HG03378 (cell line): ENCODE results near the gene AASDH.

Experiments used
- ATAC-seq: cut with Tn5 transposase; IDR thresholded peaks from one replicate; pipeline ENCODE4 v1.9.1; 2021; ENCODE audit warnings: mild to moderate bottlenecking, moderate library complexity; ENCODE audit not compliant: unreplicated experiment

The AASDH gene, protein sequence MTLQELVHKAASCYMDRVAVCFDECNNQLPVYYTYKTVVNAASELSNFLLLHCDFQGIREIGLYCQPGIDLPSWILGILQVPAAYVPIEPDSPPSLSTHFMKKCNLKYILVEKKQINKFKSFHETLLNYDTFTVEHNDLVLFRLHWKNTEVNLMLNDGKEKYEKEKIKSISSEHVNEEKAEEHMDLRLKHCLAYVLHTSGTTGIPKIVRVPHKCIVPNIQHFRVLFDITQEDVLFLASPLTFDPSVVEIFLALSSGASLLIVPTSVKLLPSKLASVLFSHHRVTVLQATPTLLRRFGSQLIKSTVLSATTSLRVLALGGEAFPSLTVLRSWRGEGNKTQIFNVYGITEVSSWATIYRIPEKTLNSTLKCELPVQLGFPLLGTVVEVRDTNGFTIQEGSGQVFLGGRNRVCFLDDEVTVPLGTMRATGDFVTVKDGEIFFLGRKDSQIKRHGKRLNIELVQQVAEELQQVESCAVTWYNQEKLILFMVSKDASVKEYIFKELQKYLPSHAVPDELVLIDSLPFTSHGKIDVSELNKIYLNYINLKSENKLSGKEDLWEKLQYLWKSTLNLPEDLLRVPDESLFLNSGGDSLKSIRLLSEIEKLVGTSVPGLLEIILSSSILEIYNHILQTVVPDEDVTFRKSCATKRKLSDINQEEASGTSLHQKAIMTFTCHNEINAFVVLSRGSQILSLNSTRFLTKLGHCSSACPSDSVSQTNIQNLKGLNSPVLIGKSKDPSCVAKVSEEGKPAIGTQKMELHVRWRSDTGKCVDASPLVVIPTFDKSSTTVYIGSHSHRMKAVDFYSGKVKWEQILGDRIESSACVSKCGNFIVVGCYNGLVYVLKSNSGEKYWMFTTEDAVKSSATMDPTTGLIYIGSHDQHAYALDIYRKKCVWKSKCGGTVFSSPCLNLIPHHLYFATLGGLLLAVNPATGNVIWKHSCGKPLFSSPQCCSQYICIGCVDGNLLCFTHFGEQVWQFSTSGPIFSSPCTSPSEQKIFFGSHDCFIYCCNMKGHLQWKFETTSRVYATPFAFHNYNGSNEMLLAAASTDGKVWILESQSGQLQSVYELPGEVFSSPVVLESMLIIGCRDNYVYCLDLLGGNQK

DNA sequence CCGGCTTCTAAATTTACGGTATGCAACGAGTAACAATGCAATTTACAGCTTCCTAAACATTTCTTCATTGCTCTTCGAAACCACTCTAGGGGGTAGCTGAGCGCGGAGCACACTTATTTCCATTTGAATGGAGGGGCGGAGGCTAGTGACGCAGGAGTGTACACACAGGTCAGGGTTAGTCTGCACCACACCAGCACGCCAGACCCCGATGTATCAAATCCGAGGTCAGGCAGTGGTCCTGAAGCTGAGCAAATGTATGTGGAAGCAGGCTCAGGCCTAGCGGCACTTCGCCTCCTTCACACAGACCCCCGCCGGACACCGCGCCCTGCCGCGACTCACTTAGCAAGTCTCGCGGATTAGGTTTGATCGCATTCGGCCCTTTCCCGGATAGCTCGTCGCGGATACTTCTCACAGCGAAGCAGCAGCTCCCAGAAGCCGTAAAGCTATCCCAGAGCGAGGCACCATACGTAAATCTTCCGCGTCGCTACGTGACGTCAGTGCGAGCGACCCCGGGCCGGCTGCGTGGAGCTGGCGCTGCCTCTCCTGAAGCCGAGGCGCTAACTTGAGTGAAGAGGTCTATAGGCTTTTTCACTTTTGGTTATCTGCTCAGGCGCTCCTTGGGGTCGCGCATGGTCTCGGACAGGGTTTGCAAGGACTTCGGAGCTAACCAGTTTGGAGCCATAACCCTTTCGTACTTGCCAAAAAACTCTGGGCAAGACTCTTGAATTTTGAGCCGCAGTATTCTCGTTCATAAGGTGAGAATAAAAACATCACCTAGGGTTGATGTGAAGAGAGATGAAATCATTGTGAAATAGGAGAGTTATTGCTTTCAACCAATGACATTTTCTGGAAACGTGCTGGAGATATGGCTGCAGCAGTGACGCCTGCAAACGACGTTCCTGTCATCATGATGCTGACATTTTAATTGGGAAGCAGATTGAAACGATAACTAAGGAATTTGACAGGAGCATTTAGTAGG lies at the start of gene AASDH:
TSS of gene AASDH (minus strand) at position 469 of the 979 bp plus-strand sequence. CDS start 3,192 bp downstream, outside the sequence.
- peak; percentile 93 for ATAC-seq

DNA sequence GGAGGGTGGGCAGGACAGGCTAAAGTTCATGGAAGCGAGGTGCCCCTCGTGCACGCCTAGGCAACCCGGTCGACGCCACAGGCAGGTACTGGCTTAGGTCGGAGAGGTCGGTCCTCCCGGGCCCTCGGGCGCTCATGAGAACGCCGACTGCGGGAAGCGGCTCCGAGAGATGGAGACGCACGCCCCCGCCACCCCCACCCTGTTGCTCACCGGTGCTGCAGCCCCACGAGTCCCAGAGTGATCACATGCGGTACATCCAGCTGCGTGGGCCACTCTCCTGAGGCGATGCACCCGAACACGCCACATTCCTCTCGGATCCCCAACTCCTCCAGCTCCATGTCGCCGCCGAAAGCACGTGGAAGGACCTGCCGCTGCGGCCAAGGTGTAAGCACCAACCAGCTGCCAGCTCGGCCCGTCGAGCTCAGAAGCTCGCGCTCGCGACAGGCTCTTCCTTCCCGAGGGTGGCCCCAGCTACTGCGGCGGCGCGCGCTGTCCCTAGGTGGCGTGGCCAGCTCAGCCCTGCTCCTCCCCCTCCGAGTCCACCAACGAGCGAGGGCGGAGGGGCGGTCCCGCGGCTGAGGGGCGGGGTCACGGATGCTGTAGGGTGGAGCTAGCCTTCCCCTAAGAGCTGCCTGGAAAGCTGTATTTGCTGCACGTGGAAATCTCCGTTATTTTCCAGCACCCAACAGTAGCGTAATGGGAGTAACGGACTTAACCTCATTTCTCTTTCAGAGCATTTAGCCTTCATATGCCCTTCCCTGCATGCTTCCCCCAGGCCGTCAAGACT lies 48.0 kb upstream of the AASDH start, which contains the start of gene PPAT:
TSS of gene PPAT (minus strand) at position 476 of the 787 bp plus-strand sequence. CDS start at position 338, 138 bp downstream.
- ATAC-seq: peak; percentile 72

DNA sequence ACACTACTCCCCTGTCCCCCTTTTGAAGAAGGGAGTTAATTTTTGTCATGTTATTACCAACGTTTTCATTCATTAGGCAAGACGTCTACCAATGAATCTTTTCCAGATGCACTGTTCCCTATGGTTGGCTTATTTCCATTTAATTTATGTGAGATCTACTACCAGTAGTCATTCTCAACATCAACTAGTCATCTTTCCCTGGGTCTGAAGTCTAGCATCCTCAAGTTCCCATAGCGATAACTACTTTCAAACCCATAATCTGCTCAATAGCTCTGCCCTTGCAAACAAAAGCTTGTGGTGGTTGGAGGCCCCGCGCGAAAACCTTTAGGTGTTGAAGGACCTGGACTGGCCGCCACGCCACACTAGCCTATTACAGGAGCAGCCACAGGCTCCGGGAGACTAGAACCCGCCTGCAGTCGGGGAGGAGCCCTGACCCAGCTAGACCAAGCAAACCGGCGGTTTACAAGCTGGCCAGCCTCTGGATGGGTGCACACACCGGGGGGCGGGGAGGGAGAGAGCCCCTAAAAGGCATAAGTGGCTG lies 47.4 kb upstream of the AASDH start:
- ATAC-seq: no peak

DNA sequence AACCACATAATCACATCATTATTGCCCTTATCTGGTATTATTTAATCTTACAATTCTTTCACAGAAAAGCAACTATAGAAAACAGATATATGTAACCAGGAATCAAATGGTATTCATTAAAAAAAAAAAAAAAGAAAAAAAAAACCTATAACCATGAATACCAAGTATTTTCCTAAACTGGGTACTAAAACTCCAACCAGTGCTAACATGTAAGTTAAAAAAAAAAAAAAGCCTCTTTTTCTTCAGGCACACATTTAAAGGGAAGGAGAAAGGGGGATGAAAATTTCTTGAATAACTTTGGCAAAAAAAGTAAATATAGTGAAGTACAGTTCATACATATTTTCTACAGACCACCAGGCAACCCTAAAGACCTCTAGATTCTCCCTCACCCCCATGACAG lies 46.0 kb upstream of the AASDH start:
- no peak for ATAC-seq

DNA sequence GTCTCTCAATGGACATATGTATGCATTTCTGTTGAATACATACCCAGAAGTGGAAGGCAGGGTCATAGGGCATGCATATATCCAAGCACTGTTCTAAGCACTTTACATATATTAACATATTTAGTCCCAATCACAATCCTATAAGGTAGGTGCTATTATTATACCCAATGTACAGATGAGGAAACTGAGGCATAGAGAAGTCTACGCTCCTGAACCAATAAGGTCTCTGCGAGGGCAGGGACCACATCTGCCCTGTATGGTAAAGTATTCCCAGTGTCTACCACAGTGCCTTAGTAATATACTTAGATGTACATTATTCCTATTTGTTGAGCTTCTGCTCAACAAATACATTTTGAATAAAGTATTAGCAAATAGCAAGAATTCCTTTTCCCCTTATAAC lies 42.9 kb upstream of the AASDH start:
- no peak for ATAC-seq

DNA sequence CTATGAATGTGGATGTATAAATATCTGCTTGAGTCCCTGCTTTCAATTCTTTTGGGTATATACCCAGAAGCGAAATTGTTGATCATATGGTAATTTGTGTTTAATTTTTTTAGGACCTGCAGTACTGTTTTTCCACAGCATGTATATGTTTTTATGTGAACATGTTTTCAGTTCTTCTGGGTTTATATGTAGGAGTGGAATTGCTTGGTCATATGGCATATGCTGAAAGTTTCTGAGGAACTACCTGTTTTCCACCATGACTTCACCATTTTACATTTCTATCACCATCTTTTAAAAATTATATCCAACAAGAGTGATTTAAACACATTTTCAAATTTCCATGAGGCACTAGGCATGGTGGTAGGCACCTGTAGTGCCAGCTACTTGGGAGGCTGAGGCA lies 39.9 kb upstream of the AASDH start:
- ATAC-seq: no peak

DNA sequence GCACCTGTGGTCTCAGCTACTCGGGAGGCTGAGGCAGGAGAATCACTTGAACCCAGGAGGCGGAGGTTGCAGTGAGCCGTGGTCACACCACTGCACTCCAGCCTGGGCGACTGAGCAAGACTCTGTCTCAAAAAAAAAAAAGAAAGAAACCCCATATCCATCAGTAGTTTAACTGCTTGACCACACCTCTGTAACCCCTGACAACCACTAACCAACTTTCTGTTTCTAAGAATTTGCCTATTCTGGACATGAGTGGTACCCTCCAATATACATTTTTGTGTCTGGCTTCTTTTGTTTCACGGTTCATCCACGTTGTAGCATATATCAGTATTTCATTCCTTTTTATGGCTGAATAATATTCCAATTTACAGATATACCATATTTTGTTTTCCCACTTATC lies 39.0 kb upstream of the AASDH start:
- peak; percentile 80 for ATAC-seq

DNA sequence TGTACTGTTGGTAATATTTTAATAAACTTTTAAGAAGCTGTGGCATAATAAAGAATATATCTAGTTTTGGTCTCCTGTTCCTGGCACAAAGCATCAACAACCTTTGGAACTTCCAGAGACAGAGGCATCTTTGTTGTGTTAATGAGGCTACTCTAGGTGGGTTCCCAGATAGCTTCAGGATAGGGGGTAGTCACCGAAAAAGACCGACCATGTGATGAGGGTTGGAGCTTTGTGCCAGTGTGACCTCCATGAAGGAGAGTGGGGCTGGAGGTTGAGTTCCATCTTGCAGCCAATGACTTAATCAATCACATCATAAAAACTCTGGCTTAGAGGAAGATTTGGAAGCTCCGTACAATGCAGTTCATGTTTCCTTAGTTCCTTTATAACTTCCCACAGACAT lies 38.2 kb upstream of the AASDH start:
- ATAC-seq: no peak

DNA sequence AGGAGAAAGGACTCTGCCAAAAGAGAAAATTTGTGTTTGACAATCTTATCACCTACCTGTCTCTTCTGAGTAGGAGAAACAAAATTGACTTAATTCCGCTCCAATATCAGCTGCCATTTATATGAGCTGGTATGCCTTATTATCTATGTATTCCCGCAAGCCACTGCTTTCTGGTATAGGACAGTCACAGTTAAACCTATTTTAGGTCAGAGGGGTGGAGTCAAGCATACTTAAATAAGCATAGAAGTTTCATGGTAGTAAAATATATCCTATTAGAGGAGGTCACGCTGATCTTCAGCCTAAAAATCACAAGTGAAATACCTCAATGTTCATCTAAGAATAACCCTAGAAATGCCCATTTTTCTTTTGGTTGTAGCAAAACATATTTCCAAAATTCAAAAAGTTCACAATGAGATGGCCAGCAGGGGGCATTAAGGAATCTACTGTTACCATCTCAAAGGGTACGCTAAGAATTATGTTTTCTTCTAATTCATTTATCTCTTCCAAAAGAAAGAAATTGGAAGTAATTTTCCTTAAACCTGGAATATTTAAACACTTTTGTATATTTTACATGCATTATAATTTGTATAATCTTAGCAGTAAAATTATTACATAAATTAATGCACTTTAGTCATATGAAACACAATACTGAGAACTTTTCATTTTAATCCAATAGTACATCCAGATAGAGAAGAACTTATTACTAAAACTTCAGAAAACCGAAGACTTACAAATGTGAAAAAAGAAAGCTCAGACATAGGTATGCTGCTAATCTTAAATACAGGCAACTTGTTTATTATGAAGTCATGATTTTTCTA lies 37.6 kb upstream of the AASDH start:
- ATAC-seq: no peak

DNA sequence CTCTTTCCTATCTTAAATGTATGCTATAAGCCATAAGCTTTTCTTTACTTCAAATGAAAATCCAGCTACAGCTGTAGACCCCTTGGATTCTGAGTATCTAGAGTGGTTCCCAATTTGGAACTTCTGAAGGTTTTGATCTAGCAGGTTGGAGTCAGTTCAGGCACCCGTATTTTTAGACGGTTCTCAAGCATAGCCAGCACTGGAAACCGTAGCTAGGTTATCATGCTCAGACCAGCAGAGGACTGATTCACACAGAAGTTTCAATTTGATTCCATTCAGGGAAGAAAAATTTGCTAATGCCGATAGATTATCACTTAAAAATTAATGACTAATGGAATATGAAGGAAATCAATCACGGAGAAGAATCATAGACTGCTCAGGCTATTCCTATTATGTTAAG lies 36.9 kb upstream of the AASDH start:
- no peak for ATAC-seq

DNA sequence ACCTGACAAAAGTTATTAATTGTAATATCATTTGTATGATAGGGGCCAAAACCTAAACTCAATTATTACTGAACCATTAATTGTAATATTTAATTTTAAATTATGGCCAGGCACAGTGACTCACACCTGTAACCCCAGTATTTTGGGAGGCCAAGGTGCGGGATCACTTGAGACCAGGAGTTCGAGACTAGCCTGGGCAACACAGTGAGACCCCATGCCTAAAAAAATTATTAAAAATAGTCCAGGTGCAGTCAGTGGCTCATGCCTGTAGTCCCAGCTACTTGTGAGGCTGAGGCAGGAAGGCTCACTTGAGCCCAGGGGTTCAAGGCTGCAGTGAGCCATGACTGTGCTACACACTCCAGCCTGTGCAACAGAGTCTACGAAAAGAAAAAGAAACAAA lies 30.1 kb upstream of the AASDH start:
- ATAC-seq: no peak

DNA sequence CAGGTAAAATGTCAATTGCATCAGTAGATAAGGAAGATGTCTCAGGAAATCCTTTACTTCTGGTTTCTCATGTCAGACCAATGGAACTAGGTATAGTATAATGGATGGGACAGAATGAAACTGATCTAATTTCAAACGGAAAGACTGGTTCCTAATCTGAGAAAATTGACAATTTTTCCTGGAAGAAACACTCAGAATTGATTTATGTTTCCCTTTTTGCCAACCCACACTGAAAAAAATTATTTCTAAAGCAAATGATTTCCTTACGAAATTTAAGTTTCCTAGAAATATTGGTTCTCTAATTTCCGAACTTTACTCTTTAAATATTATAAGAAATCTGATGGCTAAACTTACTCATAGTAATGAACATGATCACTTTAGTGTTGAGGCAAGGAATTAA lies 29.1 kb upstream of the AASDH start:
- ATAC-seq: no peak

DNA sequence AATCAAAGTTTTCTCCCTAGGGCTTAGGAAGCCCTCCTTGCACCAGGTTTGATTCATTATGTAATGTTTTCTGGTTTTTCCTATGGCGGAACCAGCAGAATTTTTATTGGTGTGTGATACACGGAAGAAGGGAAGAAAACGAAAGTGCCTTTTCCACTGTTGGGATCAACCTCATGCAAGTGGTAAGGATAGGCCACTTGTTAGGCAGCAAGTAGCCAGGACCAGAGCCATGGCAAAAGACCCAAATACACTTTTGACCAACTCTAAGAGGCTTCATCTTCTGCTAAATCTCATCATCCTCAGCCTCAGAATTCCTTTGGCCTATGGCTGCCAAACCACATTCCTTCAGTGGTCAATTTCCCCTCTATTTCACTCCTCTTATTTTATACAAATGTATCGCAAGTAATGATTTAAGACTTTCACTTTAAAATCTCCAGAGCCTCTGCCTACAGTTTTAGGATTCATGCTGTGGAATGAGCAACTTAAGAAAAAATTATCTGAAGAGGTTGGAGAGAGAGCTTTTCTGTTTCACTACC lies 26.9 kb upstream of the AASDH start:
- ATAC-seq: no peak

DNA sequence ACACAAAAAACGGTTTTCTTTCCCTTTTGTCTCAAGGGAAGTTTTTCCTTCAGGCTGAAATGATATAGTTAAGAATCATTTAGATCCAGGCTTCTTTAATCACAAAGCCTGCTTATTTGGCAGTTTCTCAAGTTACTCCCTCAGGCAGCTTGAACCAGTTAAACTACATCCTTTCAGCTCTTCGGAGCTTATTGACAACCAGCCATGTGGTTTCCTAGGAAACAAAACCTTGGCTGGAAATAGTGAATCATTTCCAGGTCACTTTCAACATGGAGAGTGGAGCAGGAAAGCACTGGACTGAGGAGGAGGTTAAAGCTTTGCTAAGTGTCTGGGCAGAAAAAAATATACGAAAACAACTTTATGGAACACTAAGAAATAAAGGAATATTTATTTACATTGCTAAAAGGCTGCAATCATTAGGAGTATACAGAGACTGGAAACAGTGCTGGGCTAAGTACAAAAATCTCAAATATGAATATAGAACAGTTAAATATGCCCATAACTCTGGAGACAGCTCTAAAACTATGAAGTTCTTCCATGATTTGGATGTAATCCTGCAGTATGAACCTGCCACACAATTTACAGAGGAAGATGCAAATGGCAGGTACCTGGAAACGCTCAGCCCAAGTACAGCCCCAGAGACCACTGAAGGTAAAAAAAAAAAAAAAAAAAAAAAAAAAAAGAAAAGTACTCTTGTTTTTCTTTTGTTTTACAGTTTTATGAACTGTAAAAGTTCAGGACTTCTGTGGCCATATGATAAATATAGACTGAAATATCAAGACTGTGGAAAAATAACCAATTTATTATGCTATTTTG lies 23.2 kb upstream of the AASDH start:
- no peak for ATAC-seq

DNA sequence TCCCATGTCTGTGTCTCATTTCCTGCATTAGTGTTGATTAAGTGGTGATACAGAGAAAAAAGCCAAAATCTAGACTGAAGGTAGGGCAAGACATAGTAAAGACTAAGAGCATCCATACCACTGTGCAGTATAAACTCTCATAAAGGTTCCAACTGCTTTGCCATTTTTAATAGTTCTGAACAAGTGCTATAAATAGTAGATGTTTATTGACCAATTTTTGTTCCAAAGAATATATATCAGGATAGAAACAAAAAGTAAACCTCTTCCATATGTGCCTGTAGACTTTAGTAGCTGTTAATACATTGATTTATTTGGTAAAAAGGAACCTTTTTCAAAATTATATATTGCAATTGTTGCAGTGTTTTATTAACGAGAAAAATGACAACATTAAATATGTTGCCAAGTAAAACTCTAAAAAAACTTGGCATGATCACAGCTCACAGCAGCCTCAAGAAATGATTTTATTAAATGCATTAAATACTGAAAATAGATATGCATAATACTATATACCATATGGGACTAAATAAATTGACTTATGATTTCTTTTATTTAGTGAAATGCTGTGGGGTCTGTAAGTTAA lies 22.3 kb upstream of the AASDH start:
- ATAC-seq: no peak

DNA sequence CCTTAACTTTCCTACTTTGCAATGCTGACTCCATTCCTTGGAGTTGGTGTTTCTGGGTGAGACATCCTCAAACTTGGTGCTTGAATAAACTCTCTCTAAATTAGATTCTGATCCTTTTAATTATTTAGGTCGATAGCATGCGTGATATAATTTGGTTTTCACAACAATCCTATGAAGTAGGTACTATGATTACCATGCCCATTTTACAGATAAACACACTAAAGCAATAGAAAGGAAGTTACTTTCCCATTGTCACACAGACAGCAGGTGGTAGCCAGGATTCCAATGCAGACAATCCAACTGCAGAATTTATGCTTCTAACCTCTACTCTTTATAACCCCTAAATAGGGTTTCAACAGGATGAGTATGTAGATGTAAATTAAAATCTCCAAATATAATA lies 21.7 kb upstream of the AASDH start:
- ATAC-seq: no peak

DNA sequence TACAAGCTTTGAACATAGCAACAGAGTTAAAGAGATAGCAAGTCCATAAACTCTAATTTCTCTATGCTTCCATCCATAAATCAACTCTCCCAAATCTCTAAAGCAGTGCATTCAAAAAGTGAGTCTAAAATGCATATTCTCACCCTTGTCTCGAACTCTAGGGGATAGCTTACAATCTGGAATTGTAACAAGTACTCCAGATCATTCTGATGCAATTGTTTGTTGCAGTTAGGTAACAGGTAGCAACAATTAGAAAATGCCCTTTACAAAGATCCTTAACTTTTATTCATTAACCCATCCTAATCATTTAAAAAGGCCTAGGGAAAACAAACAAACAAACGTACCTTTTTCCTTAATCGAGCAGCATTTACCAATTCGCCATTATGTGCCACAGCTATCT lies 18.9 kb upstream of the AASDH start:
- no peak for ATAC-seq
